SK-N-MC (cell line): ENCODE results near the gene ST6GALNAC3.

ENCODE experiments used
- EZH2 ChIP-seq: fragments of 200-600 bp; sonication (generic); IDR thresholded peaks from one replicate; pipeline ENCODE4 v1.6.1; 2017; ENCODE audit warnings: antibody characterized with exemption
- POLR2AphosphoS5 ChIP-seq: IDR thresholded peaks from 2 replicates; pipeline ENCODE4 v1.6.1; 2012; ENCODE audit warnings: mild to moderate bottlenecking, low read depth, low read length, borderline replicate concordance

DNA sequence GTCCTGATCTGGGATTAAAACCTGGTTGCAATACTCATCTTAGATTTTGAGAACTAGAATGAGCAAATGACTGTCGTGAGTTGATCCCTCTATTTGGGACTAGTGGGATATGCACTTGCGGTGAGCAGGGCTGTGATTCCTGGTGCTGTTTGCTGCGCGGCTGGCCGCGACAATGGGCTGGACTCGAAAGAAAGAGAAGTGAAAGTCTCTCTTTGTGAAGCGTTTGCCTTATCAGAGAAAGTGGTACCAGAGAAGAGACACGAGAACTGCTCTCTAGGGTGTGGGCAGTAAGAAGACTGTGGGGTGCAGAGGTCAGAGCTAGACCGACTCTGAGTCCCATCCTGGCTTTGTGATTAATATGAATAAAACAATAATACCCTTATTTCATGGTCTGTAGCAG is 8.6 kb downstream of the ST6GALNAC3 start:
- TF ChIP-seq POLR2AphosphoS5: no peak
- no peak for TF ChIP-seq EZH2
